ENCODE results near the gene DHPS. TPM values are rescaled to one million over a fixed set of nuclear protein-coding genes. Genes with fewer than 3 reads are reported as not detected.
"Not testable (repeated sequence)": the region's sequence is repeated elsewhere in the genome, so short reads cannot be mapped to it uniquely, and the experiment has no call there.

DHPS gene
- total RNA-seq, 1 experiment from 2014 or later, result 70.6 TPM

GRCh38 chr19:12708641-12709040 is 27.0 kb upstream of the DHPS start:
- DNase-seq (ENCODE audit: low spot score), result no peak
- in situ Hi-C loops (cut with HindIII; ENCODE audit: low sequenced_read_pairs), result no loop called here

- in situ Hi-C loops (cut with HindIII; ENCODE audit: low sequenced_read_pairs), result no loop called here
Measured at GRCh38 chr19:12706332-12706718, 24.6 kb upstream of the DHPS start.

GRCh38 chr19:12705654-12706331 is 24.1 kb upstream of the DHPS start:
- no peak for DNase-seq (ENCODE audit: low spot score)
- in situ Hi-C loops (cut with HindIII; ENCODE audit: low sequenced_read_pairs), result no loop called here

More at GRCh38 chr19:12706332-12706718, 24.6 kb upstream of the DHPS start:
- no peak for DNase-seq (ENCODE audit: low spot score)

GRCh38 chr19:12705169-12705568 is 23.5 kb upstream of the DHPS start:
- in situ Hi-C loops (cut with HindIII; ENCODE audit: low sequenced_read_pairs), result no loop called here
- no peak for DNase-seq (ENCODE audit: low spot score)

- peak; percentile 52 for DNase-seq (ENCODE audit: low spot score)
- in situ Hi-C loops (cut with HindIII; ENCODE audit: low sequenced_read_pairs), result no loop called here
Measured at GRCh38 chr19:12703046-12703445, 21.4 kb upstream of the DHPS start.

- in situ Hi-C loops (cut with HindIII; ENCODE audit: low sequenced_read_pairs), result no loop called here
- DNase-seq (ENCODE audit: low spot score), result no peak
Measured at GRCh38 chr19:12701596-12702282, 20.1 kb upstream of the DHPS start.

- DNase-seq (ENCODE audit: low spot score), result no peak
- in situ Hi-C loops (cut with HindIII; ENCODE audit: low sequenced_read_pairs), result no loop called here
Measured at GRCh38 chr19:12698138-12698537, 16.5 kb upstream of the DHPS start.

GRCh38 chr19:12697425-12697824 is 15.7 kb upstream of the DHPS start:
- DNase-seq (ENCODE audit: low spot score); in situ Hi-C loops (cut with HindIII; ENCODE audit: low sequenced_read_pairs): not testable (repeated sequence)

GRCh38 chr19:12696366-12697335 is 15.0 kb upstream of the DHPS start, which contains the start of gene FBXW9:
Gene FBXW9 (minus strand): TSS chr19:12696631. CDS start chr19:12696581, 50 bp downstream.
- peak; percentile 96 for DNase-seq (ENCODE audit: low spot score)
- in situ Hi-C loops (cut with HindIII; ENCODE audit: low sequenced_read_pairs), result no loop called here

- no peak for DNase-seq (ENCODE audit: low spot score)
- in situ Hi-C loops (cut with HindIII; ENCODE audit: low sequenced_read_pairs), result no loop called here
Measured at GRCh38 chr19:12695997-12696365, 14.3 kb upstream of the DHPS start.

- in situ Hi-C loops (cut with HindIII; ENCODE audit: low sequenced_read_pairs), result no loop called here
- no peak for DNase-seq (ENCODE audit: low spot score)
Measured at GRCh38 chr19:12695514-12695913, 13.8 kb upstream of the DHPS start.

- no peak for DNase-seq (ENCODE audit: low spot score)
- in situ Hi-C loops (cut with HindIII; ENCODE audit: low sequenced_read_pairs), result no loop called here
Measured at GRCh38 chr19:12695096-12695495, 13.4 kb upstream of the DHPS start.

- in situ Hi-C loops (cut with HindIII; ENCODE audit: low sequenced_read_pairs), result no loop called here
- no peak for DNase-seq (ENCODE audit: low spot score)
Measured at GRCh38 chr19:12694641-12695040, 13.0 kb upstream of the DHPS start.

GRCh38 chr19:12692960-12693359 is 11.3 kb upstream of the DHPS start:
- DNase-seq (ENCODE audit: low spot score), result no peak
- in situ Hi-C loops (cut with HindIII; ENCODE audit: low sequenced_read_pairs), result no loop called here

GRCh38 chr19:12689581-12690216 is 8.0 kb upstream of the DHPS start:
- in situ Hi-C loops (cut with HindIII; ENCODE audit: low sequenced_read_pairs), result no loop called here
- DNase-seq (ENCODE audit: low spot score), result no peak

- in situ Hi-C loops (cut with HindIII; ENCODE audit: low sequenced_read_pairs), result no loop called here
- DNase-seq (ENCODE audit: low spot score), result no peak
Measured at GRCh38 chr19:12689012-12689411, 7.3 kb upstream of the DHPS start.

GRCh38 chr19:12687496-12688196 is 6.0 kb upstream of the DHPS start, which contains the start of gene GNG14:
Gene GNG14 (plus strand): TSS chr19:12687998. CDS start chr19:12688049, 51 bp downstream.
- in situ Hi-C loops (cut with HindIII; ENCODE audit: low sequenced_read_pairs), result no loop called here
- no peak for DNase-seq (ENCODE audit: low spot score)

GRCh38 chr19:12685831-12686230 is 4.2 kb upstream of the DHPS start:
- in situ Hi-C loops (cut with HindIII; ENCODE audit: low sequenced_read_pairs), result no loop called here

GRCh38 chr19:12680034-12680433 is 1.6 kb downstream of the DHPS start:
- in situ Hi-C loops (cut with HindIII; ENCODE audit: low sequenced_read_pairs), result no loop called here
- no peak for DNase-seq (ENCODE audit: low spot score)

More at GRCh38 chr19:12685831-12686230, 4.2 kb upstream of the DHPS start:
- no peak for DNase-seq (ENCODE audit: low spot score)
